ENCODE results near the gene HSF2.

Gene HSF2

GRCh38 chr6:122400121-122400450, 634 bp downstream of the HSF2 start:
- no peak for DNase-seq

- DNase-seq: no peak
Observed at GRCh38 chr6:122400462-122401089, 1.1 kb downstream of the HSF2 start.

- DNase-seq: no peak
Observed at GRCh38 chr6:122401104-122401503, 1.7 kb downstream of the HSF2 start.

GRCh38 chr6:122404444-122404843, 5.0 kb downstream of the HSF2 start:
- no peak for DNase-seq

GRCh38 chr6:122405417-122405816, 6.0 kb downstream of the HSF2 start:
- DNase-seq: no peak

GRCh38 chr6:122406187-122406586, 6.7 kb downstream of the HSF2 start:
- no peak for DNase-seq

GRCh38 chr6:122407712-122408111, 8.3 kb downstream of the HSF2 start:
- DNase-seq: no peak

- DNase-seq: no peak
Observed at GRCh38 chr6:122408240-122408639, 8.8 kb downstream of the HSF2 start.

GRCh38 chr6:122408702-122409458, 9.4 kb downstream of the HSF2 start:
- no peak for DNase-seq

GRCh38 chr6:122412001-122412400, 12.5 kb downstream of the HSF2 start:
- no peak for DNase-seq

- no peak for DNase-seq
Observed at GRCh38 chr6:122416825-122417224, 17.4 kb downstream of the HSF2 start.

- DNase-seq: no peak
Observed at GRCh38 chr6:122422003-122422402, 22.6 kb downstream of the HSF2 start.

GRCh38 chr6:122422614-122423267, 23.3 kb downstream of the HSF2 start:
- DNase-seq: no peak

GRCh38 chr6:122423734-122424133, 24.3 kb downstream of the HSF2 start:
- no peak for DNase-seq

- no peak for DNase-seq
Observed at GRCh38 chr6:122426597-122426996, 27.1 kb downstream of the HSF2 start.

GRCh38 chr6:122428781-122429180, 29.3 kb downstream of the HSF2 start:
- DNase-seq: no peak

GRCh38 chr6:122429323-122429722, 29.9 kb downstream of the HSF2 start:
- no peak for DNase-seq

- DNase-seq: no peak
Observed at GRCh38 chr6:122431780-122432179, 32.3 kb downstream of the HSF2 start.

- no peak for DNase-seq
Observed at GRCh38 chr6:122432816-122433215, 33.4 kb downstream of the HSF2 start.

GRCh38 chr6:122438975-122439374, 39.5 kb downstream of the HSF2 start:
- DNase-seq: no peak

GRCh38 chr6:122445274-122445673, 45.8 kb downstream of the HSF2 start:
- DNase-seq: no peak

- DNase-seq: no peak
Observed at GRCh38 chr6:122449069-122449468, 49.6 kb downstream of the HSF2 start.

- DNase-seq: no peak
Observed at GRCh38 chr6:122452509-122452908, 53.1 kb downstream of the HSF2 start.

GRCh38 chr6:122454673-122455072, 55.2 kb downstream of the HSF2 start:
- DNase-seq: no peak
